ENCODE data around the gene MICOS13. TPM values are rescaled to one million over a fixed set of nuclear protein-coding genes. Genes with fewer than 3 reads are reported as not detected.

MICOS13 gene
- total and polyA plus RNA-seq, 2 donors (not counting 3 experiments of a cell fraction or from before 2014, with no cell fraction given), result 55.3 to 86.1 TPM

- no peaks in the 10 kb centered on the region for H3K9me1 ChIP-seq (replicated peaks; ENCODE audit: control insufficient read depth, extremely low read depth, insufficient read depth, low read length)
- DNase-seq (ENCODE audit: low read depth, low spot score) (no peak), FAIRE-seq (no peak)
- H3K4me1 ChIP-seq (ENCODE audit: control insufficient read depth, extremely low read depth, insufficient read depth, low read length), result no peaks in the 10 kb centered on the region
- no peak overlapping the region for H3K4me2 ChIP-seq (ENCODE audit: insufficient read depth, low read length)
- H3K79me2 ChIP-seq (ENCODE audit: control insufficient read depth, insufficient read depth, low read length), result no peaks in the 10 kb centered on the region
- H3K27ac ChIP-seq (ENCODE audit: insufficient read depth, low read depth, low read length), result no peak overlapping the region
- no peak overlapping the region for H3K9ac ChIP-seq (replicated peaks; ENCODE audit: extremely low read depth, insufficient read depth, low read length)
- CTCF ChIA-PET, result no interaction called here
- no TSS peak for BruUV-seq (replicated peaks)
- intact Hi-C loops (cut with micrococcal nuclease), result no loop called here
- H3K27me3 ChIP-seq (ENCODE audit: control insufficient read depth in 2 of 2, insufficient read depth in 2 of 2, low read length in 2 of 2), result no peaks in the 10 kb centered on the region
- H4K20me1 ChIP-seq (replicated peaks; ENCODE audit: control insufficient read depth, extremely low read depth, insufficient read depth, low read length), result no peaks in the 10 kb centered on the region
- no peaks in the 10 kb centered on the region for H3K9me3 ChIP-seq (replicated peaks; ENCODE audit: control insufficient read depth, insufficient read depth, low read length)
- H3K36me3 ChIP-seq (ENCODE audit: control insufficient read depth in 2 of 2, extremely low read depth in 1 of 2, insufficient read depth in 2 of 2, low read length in 2 of 2), result peaks cover 21 to 61% of the 10 kb centered on the region in 2 experiments
- POLR2A ChIA-PET, result no interaction called here
- dilution Hi-C loops (cut with MboI; ENCODE audit: extremely low pct_ligation_motif_present, low sequenced_read_pairs), result no loop called here
- H2AFZ ChIP-seq (ENCODE audit: low read depth, low read length), result no peak overlapping the region
- no peak for TF ChIP-seq POLR2A (IDR thresholded peaks at IDR 0.05; ENCODE audit: low read depth, low read length)
- no peak for TF ChIP-seq GATA2 (IDR thresholded peaks at IDR 0.05; ENCODE audit: insufficient read depth, insufficient read length, low read depth, low read length)
- TF ChIP-seq CTCF (IDR thresholded peaks at IDR 0.05; ENCODE audit: extremely low read depth in 1 of 2, insufficient read depth in 1 of 2, low read depth in 1 of 2, low read length in 2 of 2), result no peak
- no peak for TF ChIP-seq POLR2AphosphoS5 (IDR thresholded peaks at IDR 0.05; ENCODE audit: insufficient read depth, low read depth, low read length)
- TF ChIP-seq EZH2 (IDR thresholded peaks at IDR 0.05; ENCODE audit: borderline replicate concordance, low read depth, low read length, severe bottlenecking), result no peak
- TF ChIP-seq FOS (IDR thresholded peaks at IDR 0.05; ENCODE audit: borderline replicate concordance, insufficient read depth, low read length), result no peak
- TF ChIP-seq JUN (IDR thresholded peaks at IDR 0.05; ENCODE audit: borderline replicate concordance, insufficient read depth, insufficient read length, low read depth), result no peak
- no peak for TF ChIP-seq MAX (IDR thresholded peaks at IDR 0.05; ENCODE audit: insufficient read depth, insufficient read length)
- TF ChIP-seq MYC (IDR thresholded peaks at IDR 0.05; ENCODE audit: low read depth, low read length), result no peak
- no peak overlapping the region for H3K4me3 ChIP-seq (replicated peaks in 1 of 3; ENCODE audit: insufficient read depth in 1 of 3, low read depth in 1 of 3, low read length in 3 of 3)
These were observed 16.4 kb downstream of the MICOS13 start for GRCh38 chr19:5663904-5664303.
